ENCODE data around the gene CELSR2. TPM values are rescaled to one million over a fixed set of nuclear protein-coding genes. Genes with fewer than 3 reads are reported as not detected.

The CELSR2 gene
- total RNA-seq, 1 experiment from 2014 or later: 17.1 TPM

DNA sequence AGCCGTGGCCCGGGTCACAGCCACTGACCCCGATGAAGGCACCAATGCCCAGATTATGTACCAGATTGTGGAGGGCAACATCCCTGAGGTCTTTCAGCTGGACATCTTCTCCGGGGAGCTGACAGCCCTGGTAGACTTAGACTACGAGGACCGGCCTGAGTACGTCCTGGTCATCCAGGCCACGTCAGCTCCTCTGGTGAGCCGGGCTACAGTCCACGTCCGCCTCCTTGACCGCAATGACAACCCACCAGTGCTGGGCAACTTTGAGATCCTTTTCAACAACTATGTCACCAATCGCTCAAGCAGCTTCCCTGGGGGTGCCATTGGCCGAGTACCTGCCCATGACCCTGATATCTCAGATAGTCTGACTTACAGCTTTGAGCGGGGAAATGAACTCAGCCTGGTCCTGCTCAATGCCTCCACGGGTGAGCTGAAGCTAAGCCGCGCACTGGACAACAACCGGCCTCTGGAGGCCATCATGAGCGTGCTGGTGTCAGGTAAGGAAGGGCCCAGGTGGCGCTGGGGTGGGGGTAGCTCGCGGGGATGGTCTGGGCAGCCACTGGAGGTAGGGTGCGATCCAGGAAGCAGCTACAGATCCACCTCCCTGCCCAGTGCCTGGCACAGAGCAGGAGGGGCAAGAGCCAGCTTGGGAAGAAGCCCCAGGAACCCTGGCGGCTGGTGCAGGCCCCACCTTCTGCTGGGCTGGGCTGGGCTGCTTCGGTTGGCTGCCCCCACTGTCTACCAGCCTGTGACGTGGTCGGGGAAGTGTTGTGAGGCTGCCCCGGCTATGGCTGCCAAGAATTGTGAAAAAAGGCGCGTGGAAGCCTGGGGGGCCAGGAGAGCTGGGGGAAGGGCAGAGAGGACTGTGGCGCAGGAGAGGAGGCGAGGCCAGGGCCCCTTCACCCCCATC, 3.8 kb downstream of the CELSR2 start (continued):
- no peak for TF ChIP-seq SRF (IDR thresholded peaks at IDR 0.05; ENCODE audit: low read depth)
- no peak for TF ChIP-seq POLR2AphosphoS5 (IDR thresholded peaks at IDR 0.05; ENCODE audit: low read depth, low read length)
- TF ChIP-seq ELF1 (IDR thresholded peaks at IDR 0.05; ENCODE audit: borderline replicate concordance, low read depth): no peak
- TF ChIP-seq TCF7L2 (IDR thresholded peaks at IDR 0.05; ENCODE audit: borderline replicate concordance, extremely low read depth, insufficient read depth, insufficient read length): no peak

DNA sequence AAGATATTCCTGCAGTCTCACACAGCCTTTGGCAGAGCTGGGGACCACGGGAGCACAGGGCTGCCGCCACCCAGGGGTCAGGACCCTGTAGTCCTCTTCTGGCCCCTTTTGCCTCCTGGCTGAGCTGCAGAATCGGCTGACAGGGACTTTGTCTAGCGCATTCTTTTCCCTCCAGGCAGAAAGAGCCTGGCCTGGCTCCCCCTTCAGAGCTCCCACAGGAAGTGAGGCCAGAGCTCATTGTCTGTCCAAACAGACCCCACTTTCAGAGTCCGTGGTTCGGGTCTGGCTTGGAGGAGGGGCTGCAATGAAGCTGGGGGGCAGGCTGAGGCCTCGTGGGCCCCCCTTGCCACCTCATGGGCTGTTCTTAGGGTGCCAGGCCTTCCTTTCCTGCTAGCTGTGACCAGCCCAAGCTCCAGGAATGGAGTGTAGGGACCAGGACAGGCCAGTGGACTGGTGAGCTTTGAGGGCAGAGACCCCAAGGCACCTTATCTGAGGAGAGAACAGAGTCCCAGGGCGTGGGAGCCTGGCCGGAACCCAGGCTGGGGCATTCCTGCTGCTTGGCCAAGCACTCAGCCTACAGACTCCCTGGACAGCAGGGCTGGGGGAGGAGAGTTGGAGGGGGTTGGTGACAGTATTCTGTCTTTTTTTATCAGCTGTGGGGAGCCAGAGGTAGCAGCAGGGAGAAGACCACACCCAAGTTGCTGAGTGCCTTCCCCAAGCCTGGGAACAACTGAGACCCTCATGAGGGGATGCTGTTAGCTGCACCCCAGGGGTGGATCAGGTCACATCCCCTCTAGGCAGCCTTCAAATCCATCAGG, 4.7 kb downstream of the CELSR2 start:
- no peak for ATAC-seq
- RAD21 ChIA-PET (ENCODE audit: low non-redundant PET in 1 of 2, low total read pairs in 2 of 2, uncharacterized antibody in 2 of 2, unreplicated experiment in 2 of 2): no interaction called here
- H3K27me3 ChIP-seq (ENCODE audit: insufficient read depth, low read length): no peaks in the 10 kb centered on the region
- no peaks in the 10 kb centered on the region for H3K9me3 ChIP-seq (ENCODE audit: control insufficient read depth in 1 of 2, insufficient read depth in 1 of 2, low read depth in 1 of 2, low read length in 2 of 2)
- DNase-seq (ENCODE audit: low read depth, low spot score): no peak
- no peaks in the 10 kb centered on the region for H4K20me1 ChIP-seq (ENCODE audit: insufficient read depth)
- no peak overlapping the region for H3K9ac ChIP-seq (ENCODE audit: low read length)
- no peaks in the 10 kb centered on the region for H3K79me2 ChIP-seq (ENCODE audit: insufficient read depth, low read length)
- H2AFZ ChIP-seq (ENCODE audit: low read depth, low read length, poor library complexity, severe bottlenecking): no peak overlapping the region
- H3K36me3 ChIP-seq (ENCODE audit: control insufficient read depth in 1 of 2, insufficient read depth in 2 of 2, low read length in 2 of 2): no peaks in the 10 kb centered on the region
- intact Hi-C loops (cut with micrococcal nuclease): no loop called here
- TF ChIP-seq RAD21 (IDR thresholded peaks at IDR 0.05; ENCODE audit: low read depth) (no peak), EZH2phosphoT487 (IDR thresholded peaks at IDR 0.05; ENCODE audit: borderline replicate concordance) (no peak)
- H3K4me1 ChIP-seq (ENCODE audit: control insufficient read depth in 1 of 2, insufficient read depth in 2 of 2, low read length in 2 of 2): peaks cover 6 to 19% of the 10 kb centered on the region in 2 experiments; a peak in 3 of 4 replicates
- no peak overlapping the region for H3K27ac ChIP-seq (ENCODE audit: low read depth, low read length)
- CTCF ChIA-PET: interaction anchor here (1.6 kb wide), 1 partner anchor 145 kb away, joined by 4 read pairs; no protein-coding TSS in a partner anchor
- H3K4me2 ChIP-seq (ENCODE audit: low read length): no peak overlapping the region
- H3K9me2 ChIP-seq (ENCODE audit: insufficient read depth): no peaks in the 10 kb centered on the region
- BruUV-seq (replicated peaks): no TSS peak
- POLR2A ChIA-PET: interaction anchor here (1.1 kb wide), 1 partner anchor 9 kb away, joined by 3 read pairs; no protein-coding TSS in a partner anchor
- H3K4me3 ChIP-seq (replicated peaks in 1 of 2; ENCODE audit: low read depth in 1 of 2, low read length in 2 of 2): no peak overlapping the region
